SU-DHL-6 (cell line): ENCODE measurements around the gene C10orf120.

Experiments
- H2AFZ ChIP-seq: fragments of 200-600 bp; sonication (generic); 2 replicates; pipeline ENCODE4 v1.6.1; 2014; ENCODE audit warnings: low read depth, mild to moderate bottlenecking, moderate library complexity, mixed read lengths, antibody characterized with exemption, low read length; ENCODE audit not compliant: severe bottlenecking
- H3F3A ChIP-seq: fragments of 200-600 bp; shearing (Covaris generic); 2 replicates; pipeline ENCODE4 v1.6.0; 2016; ENCODE audit warnings: antibody characterized with exemption, mild to moderate bottlenecking; ENCODE audit not compliant: insufficient read depth
- H3K27ac ChIP-seq: fragments of 200-600 bp; sonication (generic); 2 replicates; pipeline ENCODE4 v1.5.1; 2016; ENCODE audit warnings: low read depth, mild to moderate bottlenecking, low read length, moderate library complexity, mixed read lengths
- H3K27me3 ChIP-seq: fragments of 200-600 bp; sonication (generic), shearing (Covaris generic); 2 replicates; pipeline ENCODE4 v1.6.0; 2014; ENCODE audit warnings: mild to moderate bottlenecking, low read length
- H3K36me3 ChIP-seq: fragments of 200-600 bp; sonication (generic); 2 replicates; pipeline ENCODE4 v1.6.1; 2014; ENCODE audit warnings: mild to moderate bottlenecking, low read length, mixed read lengths
- H3K4me2 ChIP-seq: fragments of 300-600, 200-600 bp; shearing (Covaris generic), sonication (generic); 2 replicates; pipeline ENCODE4 v1.6.0; 2014; ENCODE audit warnings: low read length, low read depth, mild to moderate bottlenecking; ENCODE audit not compliant: poor library complexity, severe bottlenecking
- H3K4me3 ChIP-seq: fragments of 200-600 bp; sonication (generic); 2 replicates; pipeline ENCODE4 v1.5.1; 2014; ENCODE audit warnings: antibody characterized with exemption, low read length, mild to moderate bottlenecking, mixed read lengths; ENCODE audit not compliant: insufficient read depth, poor library complexity, severe bottlenecking
- H3K79me2 ChIP-seq: fragments of 200-600 bp; sonication (generic); 2 replicates; pipeline ENCODE4 v1.6.1; 2014; ENCODE audit warnings: mild to moderate bottlenecking, low read length, moderate library complexity; ENCODE audit not compliant: insufficient read depth
- H3K9ac ChIP-seq: fragments of 200-600 bp; sonication (generic); 2 replicates; pipeline ENCODE4 v1.7.0; 2014; ENCODE audit warnings: mild to moderate bottlenecking, low read length
- H3K9me2 ChIP-seq: fragments of 200-600 bp; sonication (generic); replicated peaks from 2 replicates; pipeline ENCODE4 v1.6.1; 2014; ENCODE audit warnings: low read length; ENCODE audit not compliant: insufficient read depth
- H3K9me3 ChIP-seq: fragments of 200-600 bp; sonication (generic); 2 replicates; pipeline ENCODE4 v1.6.1; 2014; ENCODE audit warnings: low read length, mixed read lengths; ENCODE audit not compliant: insufficient read depth
- H4K20me1 ChIP-seq: fragments of 200-600 bp; sonication (generic); 2 replicates; pipeline ENCODE4 v1.6.1; 2014; ENCODE audit warnings: low read depth, mild to moderate bottlenecking, antibody characterized with exemption, low read length, moderate library complexity, mixed read lengths
- EZH2phosphoT487 ChIP-seq: fragments of 200-600 bp; sonication (generic), shearing (Covaris generic); conservative IDR thresholded peaks from 2 replicates; pipeline ENCODE4 v1.6.1; 2018; ENCODE audit warnings: mild to moderate bottlenecking, antibody characterized with exemption, low read length, moderate library complexity, mixed read lengths
- TF ChIP-seq, protein P1 (sequence below): fragments of 200-600 bp; sonication (generic); IDR thresholded peaks from one replicate; pipeline ENCODE4 v1.5.1; 2017; ENCODE audit warnings: antibody characterized with exemption, mild to moderate bottlenecking, low read length, moderate library complexity; ENCODE audit not compliant: insufficient read depth, poor library complexity, severe bottlenecking

The C10orf120 gene

DNA sequence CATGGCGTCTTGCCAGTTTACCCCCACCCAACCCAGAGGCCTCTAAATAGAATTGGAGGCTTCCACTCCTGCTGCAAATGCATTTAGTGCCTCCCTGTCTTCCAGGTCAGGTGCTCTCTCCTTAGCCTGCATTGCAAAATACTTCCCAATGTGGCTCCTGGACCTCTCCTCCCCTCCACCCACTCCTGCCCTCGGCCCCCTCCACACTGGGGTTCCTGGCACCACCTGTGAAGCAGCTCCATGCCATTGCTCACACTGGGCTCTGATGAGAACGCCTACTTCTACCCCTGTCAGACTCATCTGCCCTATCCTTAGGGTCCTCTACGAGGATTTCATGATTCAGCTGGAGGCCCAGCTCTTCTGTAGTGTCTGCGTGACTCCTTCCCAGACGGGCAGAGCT, 37.4 kb downstream of the C10orf120 start:
- Histone ChIP-seq H3K27ac (no peak overlapping the region), H3K36me3 (no peaks in the 10 kb centered on the region), H3K9me3 (no peaks in the 10 kb centered on the region), H3K27me3 (no peaks in the 10 kb centered on the region), H3F3A (no peaks in the 10 kb centered on the region), H4K20me1 (no peaks in the 10 kb centered on the region), H2AFZ (no peak overlapping the region), H3K79me2 (no peaks in the 10 kb centered on the region), H3K4me2 (no peak overlapping the region), H3K9ac (no peak overlapping the region), H3K9me2 (no peaks in the 10 kb centered on the region), H3K4me3 (no peak overlapping the region)
- no peak for TF ChIP-seq EZH2phosphoT487
- TF ChIP-seq, protein P1, sequence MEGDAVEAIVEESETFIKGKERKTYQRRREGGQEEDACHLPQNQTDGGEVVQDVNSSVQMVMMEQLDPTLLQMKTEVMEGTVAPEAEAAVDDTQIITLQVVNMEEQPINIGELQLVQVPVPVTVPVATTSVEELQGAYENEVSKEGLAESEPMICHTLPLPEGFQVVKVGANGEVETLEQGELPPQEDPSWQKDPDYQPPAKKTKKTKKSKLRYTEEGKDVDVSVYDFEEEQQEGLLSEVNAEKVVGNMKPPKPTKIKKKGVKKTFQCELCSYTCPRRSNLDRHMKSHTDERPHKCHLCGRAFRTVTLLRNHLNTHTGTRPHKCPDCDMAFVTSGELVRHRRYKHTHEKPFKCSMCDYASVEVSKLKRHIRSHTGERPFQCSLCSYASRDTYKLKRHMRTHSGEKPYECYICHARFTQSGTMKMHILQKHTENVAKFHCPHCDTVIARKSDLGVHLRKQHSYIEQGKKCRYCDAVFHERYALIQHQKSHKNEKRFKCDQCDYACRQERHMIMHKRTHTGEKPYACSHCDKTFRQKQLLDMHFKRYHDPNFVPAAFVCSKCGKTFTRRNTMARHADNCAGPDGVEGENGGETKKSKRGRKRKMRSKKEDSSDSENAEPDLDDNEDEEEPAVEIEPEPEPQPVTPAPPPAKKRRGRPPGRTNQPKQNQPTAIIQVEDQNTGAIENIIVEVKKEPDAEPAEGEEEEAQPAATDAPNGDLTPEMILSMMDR = no peak

DNA sequence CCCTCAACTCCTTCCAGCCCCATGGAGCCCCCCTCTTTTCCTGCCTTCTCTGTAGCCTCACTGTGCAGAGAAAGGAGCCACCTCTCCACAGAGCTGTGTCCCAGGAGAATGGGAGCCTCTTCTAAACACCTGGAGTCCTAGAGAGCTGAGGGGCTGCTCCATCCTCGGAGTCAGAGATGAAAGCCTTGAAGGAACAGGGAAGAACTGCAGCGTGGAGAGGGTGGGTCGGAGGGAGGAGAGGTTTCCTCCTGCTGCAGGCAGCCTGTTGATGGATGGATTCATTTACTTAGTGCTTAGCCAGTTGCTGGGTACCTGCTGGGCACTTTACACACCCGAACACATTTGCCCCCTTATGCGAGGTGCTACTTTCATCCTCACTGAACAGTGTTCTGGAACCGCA, 39.0 kb downstream of the C10orf120 start:
- Histone ChIP-seq H3K9me3 (no peaks in the 10 kb centered on the region), H3K4me2 (no peak overlapping the region), H2AFZ (no peak overlapping the region), H3K36me3 (no peaks in the 10 kb centered on the region), H3K79me2 (no peaks in the 10 kb centered on the region), H3K4me3 (no peak overlapping the region), H3K27ac (no peak overlapping the region), H4K20me1 (no peaks in the 10 kb centered on the region), H3K9ac (no peak overlapping the region), H3F3A (no peaks in the 10 kb centered on the region), H3K27me3 (no peaks in the 10 kb centered on the region), H3K9me2 (no peaks in the 10 kb centered on the region)
- no peak for TF ChIP-seq EZH2phosphoT487
- TF ChIP-seq, protein P1 = no peak

DNA sequence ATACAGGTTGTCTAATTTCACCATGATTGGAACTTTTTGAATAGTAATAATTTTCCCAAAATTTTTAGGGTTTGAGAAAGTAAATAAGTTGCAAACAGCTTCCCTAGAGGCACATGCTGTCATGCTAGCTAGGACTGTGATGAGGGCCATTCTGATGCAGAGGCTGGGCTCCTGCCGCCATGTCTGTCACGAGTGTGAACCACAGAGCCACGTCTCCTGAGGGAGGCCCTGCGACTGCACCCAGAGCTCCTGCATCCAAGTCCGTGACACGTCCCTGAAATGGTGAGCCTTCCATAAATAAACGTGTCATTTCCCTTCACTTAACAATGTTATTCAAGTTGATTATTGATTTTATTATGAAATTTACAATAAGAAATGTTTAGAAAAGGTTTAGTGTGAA, 40.0 kb downstream of the C10orf120 start:
- H3K36me3 ChIP-seq = no peaks in the 10 kb centered on the region
- no peaks in the 10 kb centered on the region for H3K79me2 ChIP-seq
- no peaks in the 10 kb centered on the region for H3K9me2 ChIP-seq
- H3K9ac ChIP-seq = no peak overlapping the region
- no peaks in the 10 kb centered on the region for H4K20me1 ChIP-seq
- no peaks in the 10 kb centered on the region for H3F3A ChIP-seq
- H2AFZ ChIP-seq = no peak overlapping the region
- H3K9me3 ChIP-seq = no peaks in the 10 kb centered on the region
- no peaks in the 10 kb centered on the region for H3K27me3 ChIP-seq
- TF ChIP-seq, protein P1 = no peak
- TF ChIP-seq EZH2phosphoT487 = no peak
- no peak overlapping the region for H3K4me3 ChIP-seq
- H3K27ac ChIP-seq = no peak overlapping the region
- H3K4me2 ChIP-seq = no peak overlapping the region

DNA sequence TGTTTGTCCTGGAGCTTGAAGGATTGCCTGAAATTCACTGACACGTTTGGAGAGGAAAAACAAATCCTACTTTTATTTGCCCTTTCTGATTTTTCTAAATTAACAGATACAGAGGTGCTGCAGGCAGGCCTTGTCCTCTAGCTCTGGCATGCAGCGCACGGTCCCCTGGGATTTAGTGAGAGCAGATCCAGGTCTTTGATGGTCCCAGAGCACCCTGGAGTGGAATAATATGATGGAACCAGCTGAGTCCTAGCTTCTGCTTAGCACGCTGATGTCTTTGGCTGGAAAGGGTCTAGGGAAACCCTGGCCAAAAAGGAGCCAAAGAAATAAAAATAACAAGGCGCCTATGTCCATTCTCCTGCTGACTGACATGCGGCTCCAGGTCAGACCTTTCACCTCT, 40.5 kb downstream of the C10orf120 start:
- Histone ChIP-seq H3K4me2 (no peak overlapping the region), H3F3A (no peaks in the 10 kb centered on the region), H3K9ac (no peak overlapping the region), H3K36me3 (no peaks in the 10 kb centered on the region), H3K9me3 (no peaks in the 10 kb centered on the region), H2AFZ (no peak overlapping the region), H4K20me1 (no peaks in the 10 kb centered on the region), H3K9me2 (no peaks in the 10 kb centered on the region), H3K79me2 (no peaks in the 10 kb centered on the region), H3K4me3 (no peak overlapping the region), H3K27ac (no peak overlapping the region), H3K27me3 (no peaks in the 10 kb centered on the region)
- TF ChIP-seq, protein P1 = no peak
- TF ChIP-seq EZH2phosphoT487 = no peak
